CD14-positive monocyte (primary cell): Measurements from ENCODE around the gene RBKS. TPM values are rescaled to one million over a fixed set of nuclear protein-coding genes. Genes with fewer than 3 reads are reported as not detected.

ENCODE experiments used
- DNase-seq, 3 donors: peaks; one replicate each; pipeline ENCODE4 v3.0.0-alpha.2; 2011 to 2022
- H2AFZ ChIP-seq: 2 replicates; pipeline ENCODE4 v1.6.0; 2012; ENCODE audit warnings: mild to moderate bottlenecking, low read depth, low read length, inconsistent platforms; ENCODE audit not compliant: insufficient read depth, poor library complexity, severe bottlenecking
- H3K27ac ChIP-seq, 2 donors: 1 replicate in 1 of 2; 2 replicates in 1 of 2; pipeline ENCODE4 v1.5.1; 2012 to 2013; ENCODE audit warnings: low read length in 2 of 2, control low read depth in 1 of 2, inconsistent platforms in 1 of 2, low read depth in 1 of 2, mild to moderate bottlenecking in 1 of 2
- H3K27me3 ChIP-seq, 2 donors: one replicate each; pipeline versions ENCODE4 v1.6.0 to v1.6.1; 2011 to 2013; ENCODE audit warnings: low read length in 2 of 2; ENCODE audit not compliant: control insufficient read depth in 2 of 2, insufficient read depth in 2 of 2
- H3K36me3 ChIP-seq, 2 donors: replicated peaks in 1 of 2; 1 replicate in 1 of 2; 2 replicates in 1 of 2; pipeline versions ENCODE4 v1.5.1 to v1.6.1; 2012 to 2013; ENCODE audit warnings: low read length in 2 of 2, control low read depth in 1 of 2, inconsistent platforms in 1 of 2, mild to moderate bottlenecking in 1 of 2; ENCODE audit not compliant: insufficient read depth in 2 of 2, control insufficient read depth in 1 of 2
- H3K4me1 ChIP-seq, 2 donors: 1 replicate in 1 of 2; 2 replicates in 1 of 2; pipeline versions ENCODE4 v1.5.1 to v1.6.1; 2012 to 2013; ENCODE audit warnings: low read length in 2 of 2, control low read depth in 1 of 2, inconsistent platforms in 1 of 2, mild to moderate bottlenecking in 1 of 2, moderate library complexity in 1 of 2; ENCODE audit not compliant: insufficient read depth in 2 of 2, control insufficient read depth in 1 of 2
- H3K4me2 ChIP-seq: replicated peaks from 2 replicates; pipeline ENCODE3; 2012; ENCODE audit warnings: low read length, moderate library complexity, mild to moderate bottlenecking; ENCODE audit not compliant: poor library complexity, severe bottlenecking; ENCODE audit errors: extremely low read depth
- H3K4me3 ChIP-seq, 3 experiments: fragments of 200-600 bp in 1 of 3; sonication (generic) in 1 of 3; replicated peaks in 1 of 3; 1 replicate in 2 of 3; 2 replicates in 1 of 3; pipeline ENCODE4 v1.5.1; 2011 to 2013; ENCODE audit warnings: low read length in 3 of 3, mild to moderate bottlenecking in 3 of 3, control low read depth in 2 of 3, low read depth in 2 of 3, inconsistent platforms in 1 of 3, moderate library complexity in 1 of 3
- H3K79me2 ChIP-seq: 2 replicates; pipeline ENCODE4 v1.6.0; 2012; ENCODE audit warnings: mild to moderate bottlenecking, control low read depth, inconsistent platforms, low read length, moderate library complexity; ENCODE audit not compliant: insufficient read depth
- H3K9ac ChIP-seq: 2 replicates; pipeline ENCODE4 v1.6.0; 2017; ENCODE audit warnings: low read length, mild to moderate bottlenecking; ENCODE audit not compliant: insufficient read depth, poor library complexity, severe bottlenecking
- H3K9me3 ChIP-seq, 2 donors: replicated peaks in 1 of 2; 1 replicate in 1 of 2; 2 replicates in 1 of 2; pipeline versions ENCODE4 v1.5.1 to v1.6.1; 2012 to 2013; ENCODE audit warnings: low read length in 2 of 2, control low read depth in 1 of 2; ENCODE audit not compliant: control insufficient read depth in 1 of 2, insufficient read depth in 1 of 2
- H4K20me1 ChIP-seq: 2 replicates; pipeline ENCODE4 v1.6.0; 2012; ENCODE audit warnings: mild to moderate bottlenecking, low read length, control low read depth, moderate library complexity; ENCODE audit not compliant: insufficient read depth
- H3K27ac Mint-ChIP-seq, 7 donors: one replicate each; pipeline ENCODE4 v1.8.0; 2020; ENCODE audit warnings: mild to moderate bottlenecking in 7 of 7, mixed read lengths in 7 of 7, moderate library complexity in 6 of 7, inconsistent platforms in 2 of 7
- H3K27me3 Mint-ChIP-seq, 3 donors: one replicate each; pipeline ENCODE4 v1.8.0; 2021 to 2022; ENCODE audit warnings: low read depth in 3 of 3, mild to moderate bottlenecking in 3 of 3, mixed read lengths in 3 of 3, moderate library complexity in 3 of 3, inconsistent platforms in 1 of 3
- H3K36me3 Mint-ChIP-seq, 2 donors: one replicate each; pipeline ENCODE4 v1.8.0; 2020; ENCODE audit warnings: mixed read lengths in 2 of 2, inconsistent platforms in 1 of 2, mild to moderate bottlenecking in 1 of 2
- H3K4me1 Mint-ChIP-seq: one replicate; pipeline ENCODE4 v1.8.0; 2020; ENCODE audit warnings: mild to moderate bottlenecking, mixed read lengths
- H3K4me3 Mint-ChIP-seq, 2 donors: one replicate each; pipeline ENCODE4 v1.8.0; 2020; ENCODE audit warnings: mild to moderate bottlenecking in 2 of 2, mixed read lengths in 2 of 2, moderate library complexity in 1 of 2
- H3K9me3 Mint-ChIP-seq, 7 donors: one replicate each; pipeline ENCODE4 v1.8.0; 2020 to 2022; ENCODE audit warnings: mixed read lengths in 7 of 7, mild to moderate bottlenecking in 6 of 7, moderate library complexity in 6 of 7, inconsistent platforms in 2 of 7
- CTCF ChIP-seq: fragments of 200-600 bp; IDR thresholded peaks from one replicate; pipeline ENCODE4 v1.8.0; 2022; ENCODE audit warnings: antibody characterized with exemption, mild to moderate bottlenecking
- WGBS: methylation state at CpG from one replicate; pipeline ENCODE4 v1.1.5; 2013; ENCODE audit warnings: missing lambda C conversion rate; ENCODE audit not compliant: insufficient coverage; 5-methylcytosine and 5-hydroxymethylcytosine counted together
- intact Hi-C, 2 donors: fragments of 100-400 bp; cut with micrococcal nuclease; formaldehyde crosslinking; loops; one replicate each; pipeline versions ENCODE4 v1.15.0 to v1.15.1; 2023
- polyA plus RNA-seq, 3 donors: library from polyadenylated mRNA; depleted of rRNA in 1 of 3; unstranded in 2 of 3; stranded (reverse) in 1 of 3; fragments of 300-500 nt in 2 of 3; fragments of >200 nt in 1 of 3; fragmentation: Illumina TruSeq in 2 of 3; gene quantifications; 1 replicate in 2 of 3; 2 replicates in 1 of 3; pipeline ENCODE4 v1.2.3, GENCODE V29; 2012 to 2021

Gene RBKS
- polyA plus RNA-seq, 3 donors = 3.9 to 39.1 (median 4.3) TPM

DNA sequence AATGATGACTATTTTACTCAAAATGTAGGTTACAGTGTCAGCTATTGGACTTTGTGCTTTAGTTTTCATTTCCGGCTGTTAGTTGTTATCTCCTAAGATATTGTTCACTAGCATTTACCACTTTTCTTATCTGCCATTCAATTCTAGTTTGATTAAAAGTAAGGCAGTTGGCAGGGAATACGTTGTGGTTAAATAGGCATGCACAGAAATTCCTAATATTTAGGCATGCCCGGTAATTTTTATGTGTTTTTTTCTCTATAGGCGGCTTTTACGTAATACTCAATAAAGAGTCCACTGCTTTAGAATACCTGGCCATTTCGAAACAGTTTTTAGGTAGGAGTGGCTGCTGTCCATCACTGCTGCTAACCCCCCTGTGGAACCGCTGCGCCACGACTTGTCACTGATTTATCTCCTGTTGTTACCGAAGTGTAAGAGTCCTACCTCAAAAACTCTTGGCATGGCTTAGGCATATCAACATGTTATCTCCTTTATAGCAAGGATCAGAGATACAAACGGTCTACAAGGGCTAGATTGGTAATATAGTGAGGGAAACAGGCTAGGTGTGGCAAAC is 39.8 kb upstream of the RBKS start:
- H3K27ac ChIP-seq = no peak overlapping the region
- WGBS = 100% methylated on average over 1 of the region's 11 CpGs
- no peak overlapping the region for H3K9ac ChIP-seq
- no peaks in the 10 kb centered on the region for H4K20me1 ChIP-seq
- H3K4me1 ChIP-seq = peaks cover 4 to 5% of the 10 kb centered on the region in 2 donors
- intact Hi-C loops = no loop called here
- Mint-ChIP-seq H3K27ac (no peak overlapping the region), H3K36me3 (peaks cover 43 to 65% of the 10 kb centered on the region in 2 donors), H3K4me1 (peaks cover 14% of the 10 kb centered on the region), H3K4me3 (no peak overlapping the region), H3K9me3 (peaks cover 0 to 1% (median 0%) of the 10 kb centered on the region in 7 donors), H3K27me3 (no peaks in the 10 kb centered on the region)
- peaks cover 8 to 16% of the 10 kb centered on the region in 2 donors for H3K36me3 ChIP-seq
- H3K4me2 ChIP-seq = no peak overlapping the region
- DNase-seq = no peak
- H3K4me3 ChIP-seq = no peak overlapping the region
- no peaks in the 10 kb centered on the region for H3K9me3 ChIP-seq
- no peaks in the 10 kb centered on the region for H3K27me3 ChIP-seq
- H2AFZ ChIP-seq = no peak overlapping the region
- TF ChIP-seq CTCF = no peak
- H3K79me2 ChIP-seq = peaks cover 12% of the 10 kb centered on the region

GRCh38 chr2:27925766-27926472 is 35.7 kb upstream of the RBKS start:
- no peak overlapping the region for H3K4me3 ChIP-seq
- H3K4me3 Mint-ChIP-seq = no peak overlapping the region
- no peak for DNase-seq

More at GRCh38 chr2:27925766-27926472, 35.7 kb upstream of the RBKS start:
- Histone ChIP-seq H4K20me1 (no peaks in the 10 kb centered on the region), H3K4me2 (no peak overlapping the region), H3K27me3 (no peaks in the 10 kb centered on the region), H3K36me3 (peaks cover 8 to 13% of the 10 kb centered on the region in 2 donors), H3K4me1 (peaks cover 2% of the 10 kb centered on the region in 2 donors), H3K27ac (no peak overlapping the region), H2AFZ (no peak overlapping the region), H3K9ac (no peak overlapping the region), H3K9me3 (no peaks in the 10 kb centered on the region), H3K79me2 (peaks cover 32% of the 10 kb centered on the region)
- Mint-ChIP-seq H3K27me3 (no peaks in the 10 kb centered on the region), H3K9me3 (peaks cover 0 to 1% (median 0%) of the 10 kb centered on the region in 7 donors), H3K4me1 (peaks cover 8% of the 10 kb centered on the region), H3K36me3 (peaks cover 29 to 43% of the 10 kb centered on the region in 2 donors), H3K27ac (peak overlapping the region in 3 of 7 donors; percentile 25 to 51 (median 41))
- 100% methylated on average over 1 of the region's 4 CpGs for WGBS
- intact Hi-C loops = no loop called here
- no peak for TF ChIP-seq CTCF
